GM10266 (cell line): ENCODE data around the gene SLC24A3.

Experiments
- DNase-seq: peaks from one replicate; pipeline ENCODE4 v3.0.0; 2012; ENCODE audit errors: extremely low spot score
- TF ChIP-seq, protein P1 (sequence below): IDR thresholded peaks from 2 replicates; pipeline ENCODE4 v1.5.1; 2012; ENCODE audit warnings: mild to moderate bottlenecking, low read depth; ENCODE audit not compliant: control insufficient read depth, insufficient read depth; ENCODE audit errors: missing control alignments

The SLC24A3 gene

DNA sequence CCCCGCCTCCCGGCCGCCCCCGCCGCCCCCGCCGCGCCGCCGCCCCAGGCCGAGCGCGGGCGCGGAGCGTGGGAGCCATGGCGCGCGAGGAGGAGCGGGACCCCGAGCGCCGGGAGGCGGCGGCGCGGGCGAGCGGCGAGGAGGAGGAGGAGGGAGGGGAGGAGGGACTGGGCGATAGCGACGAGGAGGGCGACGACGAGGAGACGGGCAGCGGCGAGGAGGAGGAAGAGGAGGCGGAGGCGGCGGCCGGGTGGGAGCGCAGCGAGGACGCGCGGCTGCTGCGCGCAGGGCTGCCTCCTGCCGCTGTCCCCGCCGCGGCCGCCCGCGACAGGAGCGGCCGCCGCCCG is at the start of gene SLC24A3:
TSS of gene SLC24A3 (plus strand) at position 174 of the 347 bp plus-strand sequence.
- no peak for DNase-seq
- TF ChIP-seq, protein P1, sequence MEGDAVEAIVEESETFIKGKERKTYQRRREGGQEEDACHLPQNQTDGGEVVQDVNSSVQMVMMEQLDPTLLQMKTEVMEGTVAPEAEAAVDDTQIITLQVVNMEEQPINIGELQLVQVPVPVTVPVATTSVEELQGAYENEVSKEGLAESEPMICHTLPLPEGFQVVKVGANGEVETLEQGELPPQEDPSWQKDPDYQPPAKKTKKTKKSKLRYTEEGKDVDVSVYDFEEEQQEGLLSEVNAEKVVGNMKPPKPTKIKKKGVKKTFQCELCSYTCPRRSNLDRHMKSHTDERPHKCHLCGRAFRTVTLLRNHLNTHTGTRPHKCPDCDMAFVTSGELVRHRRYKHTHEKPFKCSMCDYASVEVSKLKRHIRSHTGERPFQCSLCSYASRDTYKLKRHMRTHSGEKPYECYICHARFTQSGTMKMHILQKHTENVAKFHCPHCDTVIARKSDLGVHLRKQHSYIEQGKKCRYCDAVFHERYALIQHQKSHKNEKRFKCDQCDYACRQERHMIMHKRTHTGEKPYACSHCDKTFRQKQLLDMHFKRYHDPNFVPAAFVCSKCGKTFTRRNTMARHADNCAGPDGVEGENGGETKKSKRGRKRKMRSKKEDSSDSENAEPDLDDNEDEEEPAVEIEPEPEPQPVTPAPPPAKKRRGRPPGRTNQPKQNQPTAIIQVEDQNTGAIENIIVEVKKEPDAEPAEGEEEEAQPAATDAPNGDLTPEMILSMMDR, result no peak

DNA sequence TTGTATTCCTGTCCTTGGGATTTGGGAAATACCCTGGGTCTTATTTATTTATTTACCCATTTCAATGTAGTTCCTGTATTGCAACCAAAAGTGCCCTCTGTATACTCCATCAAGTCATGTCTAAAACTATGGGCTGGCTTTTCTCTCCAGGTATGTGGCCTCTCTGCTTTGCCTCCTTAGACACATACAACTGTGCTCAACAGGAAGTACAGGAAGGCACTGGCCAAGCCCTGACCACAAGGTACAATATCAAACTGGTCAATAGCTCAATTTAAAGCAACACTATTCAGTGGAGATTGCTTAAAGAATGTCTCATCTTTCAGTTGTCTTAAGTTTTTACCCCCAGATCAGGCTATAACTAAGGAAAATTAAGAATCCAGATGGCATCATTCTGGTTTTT is 42.3 kb upstream of the SLC24A3 start:
- TF ChIP-seq, protein P1, result no peak
- no peak for DNase-seq

DNA sequence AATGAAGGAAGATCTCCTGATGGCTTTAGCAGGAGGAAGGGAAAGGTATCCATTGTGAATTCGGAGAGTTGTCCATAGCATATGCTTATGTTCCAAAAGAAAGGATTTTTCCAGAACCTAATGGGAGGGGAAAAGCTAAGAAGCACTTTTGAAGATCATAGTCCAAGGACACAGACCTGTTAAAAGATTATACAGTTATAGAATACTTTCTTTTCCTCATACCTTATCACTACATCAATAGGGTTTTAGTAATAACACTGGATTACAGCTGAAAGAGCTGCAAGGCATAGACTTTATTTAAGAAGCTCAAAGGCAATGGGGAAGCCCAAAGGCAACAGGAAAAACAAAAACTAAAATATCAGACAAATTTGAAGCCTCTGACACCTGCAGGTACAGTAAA is 39.8 kb upstream of the SLC24A3 start:
- DNase-seq, result no peak
- TF ChIP-seq, protein P1, result no peak

DNA sequence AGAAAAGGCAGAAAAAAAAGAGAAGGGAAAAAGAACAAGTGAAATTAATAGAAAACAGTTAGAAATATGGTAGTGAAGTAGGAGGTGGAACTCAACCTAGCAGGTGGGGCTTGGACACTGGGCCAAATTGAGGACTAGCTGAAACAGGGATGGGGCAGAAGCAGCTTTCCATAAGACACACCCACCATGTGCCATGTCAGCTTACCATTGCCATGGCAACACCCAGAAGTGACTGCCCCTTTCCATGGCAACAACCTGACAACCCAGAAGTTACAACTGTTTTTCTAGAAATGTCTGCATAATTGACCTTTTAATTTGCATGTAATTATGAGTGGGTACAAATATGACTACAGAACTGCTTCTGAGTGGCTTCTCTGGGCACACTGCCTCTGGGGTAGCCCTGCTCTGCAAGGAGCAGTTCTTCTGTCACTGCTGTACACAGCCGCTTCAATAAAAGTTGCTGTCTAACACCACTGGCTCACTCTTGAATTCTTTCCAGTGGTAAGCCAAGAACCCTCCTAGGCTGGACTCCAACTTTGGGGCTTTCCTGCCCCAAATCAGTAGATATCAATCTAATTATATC is 35.9 kb upstream of the SLC24A3 start:
- TF ChIP-seq, protein P1, result no peak

DNA sequence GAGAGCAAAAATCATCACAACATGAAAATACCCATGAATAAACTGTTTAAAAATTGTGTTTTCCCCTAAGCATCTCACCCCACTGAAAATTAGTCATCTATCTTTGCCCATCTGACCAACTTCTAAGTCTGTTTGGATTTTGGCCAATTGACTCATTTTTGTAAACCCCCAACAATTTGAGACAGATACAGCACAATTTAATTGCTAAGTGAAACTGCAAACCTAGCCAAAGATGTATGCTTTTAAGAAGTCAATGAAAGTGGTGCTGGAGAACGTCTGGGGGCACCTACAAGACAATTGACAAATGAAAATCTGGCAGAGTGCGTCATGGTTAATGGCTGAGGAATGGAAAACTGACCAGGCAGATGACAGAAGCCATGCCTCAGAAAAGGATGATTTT is 30.9 kb upstream of the SLC24A3 start:
- no peak for DNase-seq
- TF ChIP-seq, protein P1, result no peak

More for the DNA sequence above, 35.9 kb upstream of the SLC24A3 start:
- no peak for DNase-seq

DNA sequence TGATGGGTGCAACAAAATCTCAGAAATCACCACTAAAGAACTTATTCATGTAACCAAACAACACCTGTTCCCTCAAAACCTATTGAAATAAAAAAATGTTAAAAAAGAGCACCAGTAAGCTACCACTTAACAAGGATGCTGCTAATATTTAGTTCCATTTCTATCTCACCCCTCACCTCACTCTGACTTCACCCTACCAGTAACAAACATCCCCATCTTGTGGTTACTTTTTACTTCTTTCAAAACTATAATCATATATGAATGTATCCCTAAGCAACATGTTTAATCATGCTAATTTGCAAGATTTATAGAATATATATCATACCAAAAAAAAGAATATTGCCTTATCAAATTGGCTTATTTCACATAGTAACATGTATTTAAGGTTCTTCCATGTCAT is 27.4 kb upstream of the SLC24A3 start:
- TF ChIP-seq, protein P1, result no peak
- no peak for DNase-seq

DNA sequence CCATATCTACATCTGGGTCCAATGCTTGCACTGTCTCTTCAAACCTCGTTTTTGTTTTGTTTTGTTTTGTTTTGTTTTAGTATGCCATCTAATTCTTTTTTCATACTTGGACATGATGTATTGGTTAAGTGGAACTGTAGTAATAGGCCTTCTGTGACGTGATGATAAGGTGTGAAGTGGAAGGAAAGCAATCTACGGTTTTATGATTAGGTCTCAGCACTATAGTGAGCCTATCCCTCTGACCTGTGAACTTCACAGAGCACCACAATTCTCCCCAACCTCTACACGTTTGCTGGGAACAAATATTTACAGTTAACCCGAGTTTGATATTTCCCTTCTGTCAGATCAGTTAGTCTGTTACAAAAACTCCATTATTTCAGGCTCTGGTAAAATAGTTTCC is 19.1 kb upstream of the SLC24A3 start:
- no peak for DNase-seq
- TF ChIP-seq, protein P1, result no peak
